ENCODE results near the gene CPSF3. TPM values are rescaled to one million over a fixed set of nuclear protein-coding genes. Genes with fewer than 3 reads are reported as not detected.

The CPSF3 gene
- total RNA-seq, 1 experiment from 2014 or later = 95.5 TPM

DNA sequence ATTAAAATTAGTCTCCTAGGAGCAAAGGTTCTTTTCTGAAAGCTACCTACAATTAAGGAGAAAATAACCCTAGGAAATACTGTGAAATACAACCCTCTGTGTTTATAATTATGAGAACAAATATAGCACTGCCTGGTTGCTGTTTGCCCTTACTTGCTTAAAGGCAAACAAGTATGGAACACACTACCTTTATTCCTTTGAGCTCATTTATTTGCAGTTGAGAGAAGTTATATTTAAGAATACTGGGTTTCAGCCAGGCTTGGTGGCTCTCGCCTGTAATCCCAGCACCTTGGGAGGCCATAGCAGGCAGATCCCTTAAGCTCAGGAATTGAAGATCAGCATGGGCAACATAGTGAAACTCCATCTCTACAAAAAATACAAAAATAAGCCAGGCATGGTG is 27.8 kb downstream of the CPSF3 start:
- H3K27me3 Mint-ChIP-seq (ENCODE audit: low read depth) = no peaks in the 10 kb centered on the region
- H2AFZ ChIP-seq (ENCODE audit: low read length) = no peak overlapping the region

More for the DNA sequence above, 27.8 kb downstream of the CPSF3 start:
- Mint-ChIP-seq H3K4me3 (no peak overlapping the region), H3K9me3 (no peaks in the 10 kb centered on the region), H3K4me1 (no peaks in the 10 kb centered on the region), H3K36me3 (ENCODE audit: insufficient read depth in 1 of 3, low read depth in 3 of 3) (peaks cover 22 to 65% (median 54%) of the 10 kb centered on the region in 3 experiments; a peak in 6 of 7 replicates), H3K27ac (no peak overlapping the region)
- no peak overlapping the region for H2BK12ac ChIP-seq (ENCODE audit: insufficient read length, low read depth, low read length)
- no peak overlapping the region for H3K4me2 ChIP-seq (ENCODE audit: insufficient read depth, insufficient read length, low read length)
- H4K20me1 ChIP-seq (ENCODE audit: control insufficient read depth, insufficient read depth, insufficient read length) = no peaks in the 10 kb centered on the region
- no peak for DNase-seq
- no peak overlapping the region for H3K27ac ChIP-seq (ENCODE audit: insufficient read length, low read depth, low read length)
- no peaks in the 10 kb centered on the region for H3K79me2 ChIP-seq (ENCODE audit: insufficient read depth, low read length)
- H3K23ac ChIP-seq (ENCODE audit: insufficient read length, low read depth, low read length) = no peak overlapping the region
- H3K4me1 ChIP-seq (ENCODE audit: insufficient read depth, low read length) = no peaks in the 10 kb centered on the region
- H3K27me3 ChIP-seq (ENCODE audit: insufficient read depth, low read length) = no peaks in the 10 kb centered on the region
- no peak overlapping the region for H4K5ac ChIP-seq (ENCODE audit: insufficient read length, low read depth, low read length)
- TF ChIP-seq, protein P1, sequence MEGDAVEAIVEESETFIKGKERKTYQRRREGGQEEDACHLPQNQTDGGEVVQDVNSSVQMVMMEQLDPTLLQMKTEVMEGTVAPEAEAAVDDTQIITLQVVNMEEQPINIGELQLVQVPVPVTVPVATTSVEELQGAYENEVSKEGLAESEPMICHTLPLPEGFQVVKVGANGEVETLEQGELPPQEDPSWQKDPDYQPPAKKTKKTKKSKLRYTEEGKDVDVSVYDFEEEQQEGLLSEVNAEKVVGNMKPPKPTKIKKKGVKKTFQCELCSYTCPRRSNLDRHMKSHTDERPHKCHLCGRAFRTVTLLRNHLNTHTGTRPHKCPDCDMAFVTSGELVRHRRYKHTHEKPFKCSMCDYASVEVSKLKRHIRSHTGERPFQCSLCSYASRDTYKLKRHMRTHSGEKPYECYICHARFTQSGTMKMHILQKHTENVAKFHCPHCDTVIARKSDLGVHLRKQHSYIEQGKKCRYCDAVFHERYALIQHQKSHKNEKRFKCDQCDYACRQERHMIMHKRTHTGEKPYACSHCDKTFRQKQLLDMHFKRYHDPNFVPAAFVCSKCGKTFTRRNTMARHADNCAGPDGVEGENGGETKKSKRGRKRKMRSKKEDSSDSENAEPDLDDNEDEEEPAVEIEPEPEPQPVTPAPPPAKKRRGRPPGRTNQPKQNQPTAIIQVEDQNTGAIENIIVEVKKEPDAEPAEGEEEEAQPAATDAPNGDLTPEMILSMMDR (conservative IDR thresholded peaks at IDR 0.05) = no peak
- H3T11ph ChIP-seq (ENCODE audit: low read length) = no peak overlapping the region
- no peak overlapping the region for H2AK5ac ChIP-seq (ENCODE audit: insufficient read length, low read length)
- H3K23me2 ChIP-seq (ENCODE audit: insufficient read length, low read depth, low read length, poor library complexity, severe bottlenecking) = no peaks in the 10 kb centered on the region
- H4K8ac ChIP-seq (replicated peaks; ENCODE audit: insufficient read length, low read depth, low read length) = no peak overlapping the region
- H4K91ac ChIP-seq (ENCODE audit: insufficient read length, low read depth, low read length) = no peak overlapping the region
- H3K14ac ChIP-seq (ENCODE audit: insufficient read depth, low read length) = no peak overlapping the region
- H3K4ac ChIP-seq (ENCODE audit: low read depth, low read length) = no peak overlapping the region
- no peak overlapping the region for H3K18ac ChIP-seq (ENCODE audit: insufficient read length, low read depth, low read length)
- H2BK5ac ChIP-seq (ENCODE audit: insufficient read length, low read length) = no peak overlapping the region
- no peak overlapping the region for H2BK120ac ChIP-seq (ENCODE audit: low read depth, low read length, poor library complexity, severe bottlenecking)
- H2BK15ac ChIP-seq (ENCODE audit: low read depth, low read length) = no peak overlapping the region
- no peak overlapping the region for H2BK20ac ChIP-seq (ENCODE audit: low read depth, low read length, poor library complexity, severe bottlenecking)
- H3K79me1 ChIP-seq (ENCODE audit: insufficient read depth, low read depth, low read length, poor library complexity, severe bottlenecking) = no peaks in the 10 kb centered on the region
- H3K56ac ChIP-seq (ENCODE audit: insufficient read length, low read depth, low read length) = no peak overlapping the region
- H3K9me3 ChIP-seq (ENCODE audit: control insufficient read depth, low read depth, low read length) = no peaks in the 10 kb centered on the region
- H3K9ac ChIP-seq (ENCODE audit: extremely low read depth, insufficient read length, low read length) = no peak overlapping the region
- no CpG with 5 or more reads among the region's 1 CpG for WGBS (ENCODE audit: extremely low coverage, insufficient read length, low lambda C conversion rate)
